Umbilical cord (tissue), 2 donors: ENCODE data around the gene ADARB1. TPM values are rescaled to one million over a fixed set of nuclear protein-coding genes. Genes with fewer than 3 reads are reported as not detected.

Experiments used
- DNase-seq: peaks from one replicate; pipeline ENCODE4 v3.0.0-alpha.2; 2015; ENCODE audit warnings: low spot score
- total RNA-seq: library from RNA; depleted of rRNA; stranded (reverse); fragments of >200 nt; gene quantifications from one replicate; pipeline ENCODE4 v1.2.3, GENCODE V29; 2014; ENCODE audit warnings: low replicate concordance; ENCODE audit not compliant: insufficient read depth

ADARB1 gene
- total RNA-seq, 1 donor from 2014 or later: 108 TPM

- DNase-seq: no peak
These were observed 149.1 kb downstream of the ADARB1 start for GRCh38 chr21:45223236-45224185.

GRCh38 chr21:45224189-45224938, 150.0 kb downstream of the ADARB1 start:
- DNase-seq: no peak

- DNase-seq: no peak
These were observed 150.8 kb downstream of the ADARB1 start for GRCh38 chr21:45225041-45225740.

- DNase-seq: no peak
These were observed 151.5 kb downstream of the ADARB1 start for GRCh38 chr21:45225741-45226327.

GRCh38 chr21:45226540-45227326, 152.4 kb downstream of the ADARB1 start:
- no peak for DNase-seq

GRCh38 chr21:45227735-45228134, 153.4 kb downstream of the ADARB1 start:
- DNase-seq: no peak

- peak; percentile 98 for DNase-seq
These were observed 153.8 kb downstream of the ADARB1 start for GRCh38 chr21:45228171-45228641.

GRCh38 chr21:45228656-45229240, 154.4 kb downstream of the ADARB1 start:
- no peak for DNase-seq

- no peak for DNase-seq
These were observed 157.3 kb downstream of the ADARB1 start for GRCh38 chr21:45231705-45232104.

- DNase-seq: no peak
These were observed 159.7 kb downstream of the ADARB1 start for GRCh38 chr21:45234127-45234526.

- DNase-seq: no peak
These were observed 160.6 kb downstream of the ADARB1 start for GRCh38 chr21:45234965-45235364.

- DNase-seq: no peak
These were observed 161.1 kb downstream of the ADARB1 start for GRCh38 chr21:45235488-45235887.

GRCh38 chr21:45236481-45236880, 162.1 kb downstream of the ADARB1 start:
- no peak for DNase-seq

GRCh38 chr21:45237401-45237800, 163.0 kb downstream of the ADARB1 start:
- DNase-seq: no peak

GRCh38 chr21:45241357-45241756, 167.0 kb downstream of the ADARB1 start:
- no peak for DNase-seq

GRCh38 chr21:45243603-45244002, 169.2 kb downstream of the ADARB1 start:
- no peak for DNase-seq

- no peak for DNase-seq
These were observed 170.5 kb downstream of the ADARB1 start for GRCh38 chr21:45244799-45245340.

- DNase-seq: no peak
These were observed 172.3 kb downstream of the ADARB1 start for GRCh38 chr21:45246386-45247320.
